Testis (tissue), 3 donors: Measurements from ENCODE around the gene SPP1. TPM values are rescaled to one million over a fixed set of nuclear protein-coding genes. Genes with fewer than 3 reads are reported as not detected.

Experiments used
- DNase-seq: peaks from one replicate; pipeline ENCODE4 v3.0.0-alpha.2; 2019
- H3K27ac ChIP-seq, 2 donors: fragments of 200-600 bp; sonication (generic); one replicate each; pipeline ENCODE4 v1.5.1; 2019
- H3K27me3 ChIP-seq: fragments of 200-600 bp; sonication (generic); one replicate; pipeline ENCODE4 v1.5.1; 2019
- H3K36me3 ChIP-seq: fragments of 200-600 bp; sonication (generic); one replicate; pipeline ENCODE4 v1.5.1; 2017; ENCODE audit warnings: low read depth; ENCODE audit errors: missing control alignments
- H3K4me1 ChIP-seq: fragments of 200-600 bp; sonication (generic); one replicate; pipeline ENCODE4 v1.5.1; 2019
- H3K4me3 ChIP-seq, 2 donors: fragments of 200-600 bp; sonication (generic); one replicate each; pipeline ENCODE4 v1.5.1; 2017 to 2019
- H3K9me3 ChIP-seq: fragments of 200-600 bp; sonication (generic); one replicate; pipeline ENCODE4 v1.5.1; 2017
- CTCF ChIP-seq, 3 experiments: fragments of 450-650 bp in 2 of 3; fragments of 200-600 bp in 1 of 3; sonication (generic) in 1 of 3; IDR thresholded peaks; one replicate each; pipeline ENCODE4 v1.5.1; 2016 to 2019; ENCODE audit warnings: antibody characterized with exemption in 3 of 3, mild to moderate bottlenecking in 2 of 3, moderate library complexity in 1 of 3
- POLR2A ChIP-seq: fragments of 450-650 bp; IDR thresholded peaks from one replicate; pipeline ENCODE4 v1.6.1; 2017; ENCODE audit warnings: antibody characterized with exemption, mild to moderate bottlenecking, moderate library complexity
- WGBS, 2 donors: methylation state at CpG; one replicate each; pipeline ENCODE4 v1.1.5; 2018; 5-methylcytosine and 5-hydroxymethylcytosine counted together
- intact Hi-C: fragments of 100-400 bp; cut with DNase I; formaldehyde crosslinking; loops from one replicate; pipeline ENCODE4 v1.15.1; 2023; ENCODE audit warnings: low total_unique reads
- polyA plus RNA-seq: library from polyadenylated mRNA; stranded (reverse); fragments of 350-450 nt; fragmentation: Illumina TruSeq; extraction: RNeasy Lipid Tissue Mini Kit (QIAGEN cat#74804); gene quantifications from one replicate; pipeline ENCODE4 v1.2.3, GENCODE V29; 2014; ENCODE audit warnings: low read depth, low replicate concordance; ENCODE audit not compliant: insufficient read depth
- small RNA-seq, 2 donors: library from RNA; depleted of rRNA; stranded (forward); fragments of <200 nt; gene quantifications; one replicate each; pipeline ENCODE3, GENCODE V24; 2016
- total RNA-seq, 2 donors: library from RNA; depleted of rRNA; stranded (reverse); fragments of >200 nt; gene quantifications; one replicate each; pipeline ENCODE4 v1.2.3, GENCODE V29; 2016

SPP1 gene
- total and polyA plus RNA-seq, 3 donors from 2014 or later: 5.0 to 71.7 (median 30.2) TPM

- no peaks in the 10 kb centered on the region for H3K9me3 ChIP-seq
- no peak overlapping the region for H3K27ac ChIP-seq
- no peaks in the 10 kb centered on the region for H3K36me3 ChIP-seq
- DNase-seq: no peak
- no peaks in the 10 kb centered on the region for H3K27me3 ChIP-seq
- no peaks in the 10 kb centered on the region for H3K4me1 ChIP-seq
- TF ChIP-seq POLR2A (no peak), CTCF (IDR thresholded peaks at IDR 0.05) (no peak)
- WGBS, 2 donors: 91 to 94% methylated on average over 3 of the region's 3 CpGs
- intact Hi-C loops: no loop called here
- no peak overlapping the region for H3K4me3 ChIP-seq
Observed at GRCh38 chr4:88029556-88029955, 54.0 kb downstream of the SPP1 start.

GRCh38 chr4:88030565-88031310 is 55.2 kb downstream of the SPP1 start:
- 88% methylated on average over 12 of the region's 12 CpGs for WGBS, 2 donors
- intact Hi-C loops: loop anchor here (10.0 kb wide), 1 partner anchor 184 kb away; no protein-coding TSS in a partner anchor

More at GRCh38 chr4:88030565-88031310, 55.2 kb downstream of the SPP1 start:
- no peak for TF ChIP-seq POLR2A
- TF ChIP-seq CTCF (IDR thresholded peaks at IDR 0.05): no peak
- Histone ChIP-seq H3K27ac (no peak overlapping the region), H3K27me3 (no peaks in the 10 kb centered on the region), H3K9me3 (no peaks in the 10 kb centered on the region), H3K36me3 (no peaks in the 10 kb centered on the region), H3K4me3 (no peak overlapping the region), H3K4me1 (no peaks in the 10 kb centered on the region)
- DNase-seq: no peak

Small RNA genes within 50 kb of the gene (small RNA-seq; reads per million reads assigned to genes)
- 0 to 0.28 reads per million in 2 donors for gene RNU1-36P

Other genes starting within 250 kb of the SPP1 start
- gene IBSP, start 176.2 kb upstream of the SPP1 start, total RNA-seq: not detected
- gene IBSP, start 176.2 kb upstream of the SPP1 start, polyA plus RNA-seq: not detected
- not detected for gene MEPE, start 142.7 kb upstream of the SPP1 start, total RNA-seq
- not detected for gene MEPE, start 142.7 kb upstream of the SPP1 start, polyA plus RNA-seq
- 10 to 100 TPM; 24.6 to 52.8 TPM for gene PKD2, start 31.9 kb downstream of the SPP1 start, total RNA-seq
- 18.7 TPM for gene PKD2, start 31.9 kb downstream of the SPP1 start, polyA plus RNA-seq
- 1 to 10 TPM; 9.4 to 9.5 TPM for gene ABCG2, start 182.9 kb downstream of the SPP1 start, total RNA-seq
- 4.3 TPM for gene ABCG2, start 182.9 kb downstream of the SPP1 start, polyA plus RNA-seq